GM12878 (cell line): ENCODE measurements around the gene SHC4. TPM values are rescaled to one million over a fixed set of nuclear protein-coding genes. Genes with fewer than 3 reads are reported as not detected.

Experiments used
- ATF3 ChIP-seq: IDR thresholded peaks from 2 replicates; pipeline ENCODE4 v1.6.1; 2011; ENCODE audit warnings: low read depth, mild to moderate bottlenecking, low read length, moderate library complexity, borderline replicate concordance; ENCODE audit errors: extremely low read depth
- ATF7 ChIP-seq: fragments of 450-650 bp; IDR thresholded peaks from 2 replicates; pipeline ENCODE4 v1.6.1; 2016; ENCODE audit warnings: low read depth, mild to moderate bottlenecking
- E2F4 ChIP-seq: IDR thresholded peaks from 2 replicates; pipeline ENCODE4 v1.6.1; 2012; ENCODE audit warnings: low read depth, low read length, improper control_type of control experiment
- GABPA ChIP-seq: IDR thresholded peaks from 2 replicates; pipeline ENCODE4 v1.6.1; 2014; ENCODE audit warnings: antibody characterized with exemption, low read depth, mild to moderate bottlenecking, inconsistent platforms
- GATAD2B ChIP-seq: fragments of 450-650 bp; conservative IDR thresholded peaks from 2 replicates; pipeline ENCODE4 v1.6.1; 2017; ENCODE audit warnings: low read depth, mild to moderate bottlenecking, moderate library complexity
- NBN ChIP-seq: fragments of 450-650 bp; IDR thresholded peaks from 2 replicates; pipeline ENCODE4 v1.6.1; 2016
- NFYA ChIP-seq: IDR thresholded peaks from 2 replicates; pipeline ENCODE4 v1.6.1; 2011; ENCODE audit warnings: low read depth, mild to moderate bottlenecking, low read length, improper control_type of control experiment, borderline replicate concordance
- NKRF ChIP-seq: fragments of 450-650 bp; conservative IDR thresholded peaks from 2 replicates; pipeline ENCODE4 v1.6.1; 2017; ENCODE audit warnings: mild to moderate bottlenecking, moderate library complexity
- NRF1 ChIP-seq: conservative IDR thresholded peaks from 2 replicates; pipeline ENCODE4 v1.6.1; 2011; ENCODE audit warnings: mild to moderate bottlenecking, low read depth, low read length, improper control_type of control experiment
- PAX5 ChIP-seq: IDR thresholded peaks from 2 replicates; pipeline ENCODE4 v1.6.1; 2011; ENCODE audit warnings: low read depth, low read length, borderline replicate concordance
- PBX3 ChIP-seq: IDR thresholded peaks from 2 replicates; pipeline ENCODE4 v1.6.1; 2011; ENCODE audit warnings: mild to moderate bottlenecking, low read depth, low read length, moderate library complexity; ENCODE audit not compliant: insufficient replicate concordance
- POLR2AphosphoS2 ChIP-seq: IDR thresholded peaks from 2 replicates; pipeline ENCODE4 v1.6.1; 2011; ENCODE audit warnings: low read depth, mild to moderate bottlenecking, low read length, improper control_type of control experiment, moderate library complexity
- POLR2AphosphoS5 ChIP-seq: IDR thresholded peaks from 2 replicates; pipeline ENCODE4 v1.6.1; 2011; ENCODE audit warnings: mild to moderate bottlenecking, low read length, inconsistent platforms
- RFX5 ChIP-seq: IDR thresholded peaks from 2 replicates; pipeline ENCODE4 v1.6.1; 2011; ENCODE audit warnings: low read depth, low read length, improper control_type of control experiment
- SPI1 ChIP-seq: IDR thresholded peaks from 2 replicates; pipeline ENCODE4 v1.6.1; 2011; ENCODE audit warnings: low read depth, mild to moderate bottlenecking, low read length, moderate library complexity, borderline replicate concordance; ENCODE audit not compliant: insufficient read depth
- SREBF2 ChIP-seq: IDR thresholded peaks from 2 replicates; pipeline ENCODE4 v1.6.1; 2012; ENCODE audit warnings: mild to moderate bottlenecking, low read length
- SRF ChIP-seq, 2 experiments: IDR thresholded peaks; 2 replicates each; pipeline ENCODE4 v1.6.1; 2011; ENCODE audit warnings: low read depth in 2 of 2, low read length in 2 of 2, mild to moderate bottlenecking in 1 of 2, moderate library complexity in 1 of 2
- TAF1 ChIP-seq: IDR thresholded peaks from 2 replicates; pipeline ENCODE4 v1.6.1; 2011; ENCODE audit warnings: mild to moderate bottlenecking, low read depth, low read length, borderline replicate concordance
- YY1 ChIP-seq: IDR thresholded peaks from 2 replicates; pipeline ENCODE4 v1.6.1; 2011; ENCODE audit warnings: low read depth, mild to moderate bottlenecking, low read length
- ZBTB11 ChIP-seq: fragments of 450-650 bp; formaldehyde crosslinking; IDR thresholded peaks from 2 replicates; pipeline ENCODE4 v1.5.0; 2022; ENCODE audit warnings: mild to moderate bottlenecking, missing genetic modification characterization
- ZNF622 ChIP-seq: fragments of 450-650 bp; IDR thresholded peaks from 2 replicates; pipeline ENCODE4 v1.6.1; 2017; ENCODE audit warnings: mild to moderate bottlenecking, inconsistent platforms
- polyA plus RNA-seq, 11 experiments: library from polyadenylated mRNA; depleted of rRNA in 4 of 11; unstranded in 6 of 11; stranded (reverse) in 5 of 11; fragments of >200 nt; fragmentation: Nextera tagmentation in 4 of 11; fragmentation: Illumina TruSeq in 1 of 11; extraction: Ambion mirVana in 4 of 11; extraction: Trizol in 1 of 11; gene quantifications; 1 replicate in 1 of 11; 2 replicates in 10 of 11; pipeline versions ENCODE4 v1.2.1 to v1.2.3, GENCODE V29; 2011 to 2016; ENCODE audit warnings: inconsistent platforms in 2 of 11, missing spikeins in 2 of 11, low read depth in 1 of 11
- total RNA-seq, 4 experiments: library from RNA; depleted of rRNA in 3 of 4; stranded (reverse); fragments of >200 nt in 3 of 4; fragmentation: Illumina TruSeq in 1 of 4; extraction: Trizol in 1 of 4; gene quantifications; 2 replicates each; pipeline versions ENCODE4 v1.2.1 to v1.2.3, GENCODE V29; 2013 to 2021

Gene SHC4
- total and polyA plus RNA-seq, 10 of the 15 experiments (the other 5 are each of a cell fraction or from before 2014, with no cell fraction given) = 0.04 to 0.87 (median 0.14) TPM

GRCh38 chr15:48810414-48811324 is 153.1 kb downstream of the SHC4 start, which contains the start of gene CEP152 (continued):
- TF ChIP-seq ZBTB11 (CRISPR knock-in tag) = no peak
- peak; percentile 72; the same call in 1 of the 2 replicates for TF ChIP-seq RFX5
- TF ChIP-seq TAF1 = peak; percentile 47; the same call in 1 of the 2 replicates
- peak; percentile 77 for TF ChIP-seq POLR2AphosphoS5
- TF ChIP-seq ATF3 = no peak
- TF ChIP-seq ATF7 = peak; percentile 41; the same call in 1 of the 2 replicates
- peak; percentile 72; the same call in 1 of the 2 replicates for TF ChIP-seq NBN
- TF ChIP-seq PBX3 = peak; percentile 92
- no peak for TF ChIP-seq NRF1
- peak; percentile 58 for TF ChIP-seq GABPA
- peak; percentile 22; the same call in 1 of the 2 replicates for TF ChIP-seq YY1
- peak; percentile 75 for TF ChIP-seq NKRF
- TF ChIP-seq POLR2AphosphoS2 = 0 out of 2 replicates have a peak, but pooled peaks have one; percentile 43
- TF ChIP-seq PAX5 = 0 out of 2 replicates have a peak, but pooled peaks have one; percentile 3
- peak; percentile 60 for TF ChIP-seq GATAD2B
- peak; percentile 100 for TF ChIP-seq E2F4
- peak; percentile 31; the same call in 1 of the 2 replicates for TF ChIP-seq SPI1
- no peak for TF ChIP-seq SREBF2
- TF ChIP-seq ZNF622 = peak; percentile 92
- TF ChIP-seq SRF (IDR thresholded peaks at IDR 0.05; ENCODE audit: low read depth in 2 of 2, low read length in 2 of 2) = 0 out of 4 replicates have a peak, but pooled peaks of 1 of the 2 experiments have one; percentile 44
- TF ChIP-seq NFYA = peak; percentile 90
